ENCODE data around the gene MYO7A. TPM values are rescaled to one million over a fixed set of nuclear protein-coding genes. Genes with fewer than 3 reads are reported as not detected.

Gene MYO7A
- total and polyA plus RNA-seq, 9 donors = 3.1 to 18.7 (median 6.5) TPM

DNA sequence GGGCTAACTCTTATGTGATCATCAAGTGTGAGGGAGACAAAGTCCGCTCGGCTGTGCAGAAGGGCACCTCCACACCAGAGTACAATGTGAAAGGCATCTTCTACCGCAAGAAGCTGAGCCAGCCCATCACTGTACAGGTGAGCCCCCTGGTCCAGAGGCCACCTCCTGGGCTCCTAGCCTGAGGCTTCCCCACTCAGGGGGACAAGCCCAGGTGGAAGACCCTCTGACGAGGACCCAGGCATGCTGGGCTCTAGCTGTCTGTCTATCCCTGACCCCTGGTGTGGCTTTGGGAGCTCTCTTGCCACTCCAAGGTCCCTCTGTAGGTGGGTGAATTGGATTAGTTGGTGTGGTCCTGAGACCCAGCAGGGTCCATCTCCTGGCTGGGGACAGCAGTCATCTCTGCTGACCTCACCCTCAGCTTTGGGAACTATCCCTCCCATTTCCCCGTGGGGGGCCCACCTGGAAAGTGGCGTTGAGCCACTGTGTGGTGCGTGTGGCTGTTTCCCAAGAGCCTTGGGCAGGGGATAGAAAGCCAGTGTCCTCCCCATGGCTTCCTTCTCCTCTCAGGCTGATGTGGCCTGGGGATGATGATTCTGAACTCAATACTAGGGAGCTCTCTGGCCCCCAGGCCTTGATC is 5.4 kb upstream of the MYO7A start:
- WGBS, 3 donors = 83 to 92% (median 86%) methylated on average over 7 of the region's 7 CpGs
- H3K36me3 ChIP-seq = no peaks in the 10 kb centered on the region
- H3K9me3 ChIP-seq = no peaks in the 10 kb centered on the region
- intact Hi-C loops (cut with DNase I) = loop anchor here in 2 of 4 donors (10.0 kb wide), 3 partner anchors 352 to 432 kb away; partner anchors contain the start of gene PAK1 (in 1 of the 2)
- H3K4me3 ChIP-seq = no peak overlapping the region
- no peak overlapping the region for H3K27ac ChIP-seq
- DNase-seq = no peak
- TF ChIP-seq, protein P1, sequence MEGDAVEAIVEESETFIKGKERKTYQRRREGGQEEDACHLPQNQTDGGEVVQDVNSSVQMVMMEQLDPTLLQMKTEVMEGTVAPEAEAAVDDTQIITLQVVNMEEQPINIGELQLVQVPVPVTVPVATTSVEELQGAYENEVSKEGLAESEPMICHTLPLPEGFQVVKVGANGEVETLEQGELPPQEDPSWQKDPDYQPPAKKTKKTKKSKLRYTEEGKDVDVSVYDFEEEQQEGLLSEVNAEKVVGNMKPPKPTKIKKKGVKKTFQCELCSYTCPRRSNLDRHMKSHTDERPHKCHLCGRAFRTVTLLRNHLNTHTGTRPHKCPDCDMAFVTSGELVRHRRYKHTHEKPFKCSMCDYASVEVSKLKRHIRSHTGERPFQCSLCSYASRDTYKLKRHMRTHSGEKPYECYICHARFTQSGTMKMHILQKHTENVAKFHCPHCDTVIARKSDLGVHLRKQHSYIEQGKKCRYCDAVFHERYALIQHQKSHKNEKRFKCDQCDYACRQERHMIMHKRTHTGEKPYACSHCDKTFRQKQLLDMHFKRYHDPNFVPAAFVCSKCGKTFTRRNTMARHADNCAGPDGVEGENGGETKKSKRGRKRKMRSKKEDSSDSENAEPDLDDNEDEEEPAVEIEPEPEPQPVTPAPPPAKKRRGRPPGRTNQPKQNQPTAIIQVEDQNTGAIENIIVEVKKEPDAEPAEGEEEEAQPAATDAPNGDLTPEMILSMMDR (IDR thresholded peaks at IDR 0.05) = no peak
- TF ChIP-seq POLR2A (IDR thresholded peaks at IDR 0.05) (no peak), EP300 (IDR thresholded peaks at IDR 0.05) (no peak)
- no peaks in the 10 kb centered on the region for H3K27me3 ChIP-seq
- peaks cover 3% of the 10 kb centered on the region for H3K4me1 ChIP-seq (ENCODE audit: insufficient read depth)

DNA sequence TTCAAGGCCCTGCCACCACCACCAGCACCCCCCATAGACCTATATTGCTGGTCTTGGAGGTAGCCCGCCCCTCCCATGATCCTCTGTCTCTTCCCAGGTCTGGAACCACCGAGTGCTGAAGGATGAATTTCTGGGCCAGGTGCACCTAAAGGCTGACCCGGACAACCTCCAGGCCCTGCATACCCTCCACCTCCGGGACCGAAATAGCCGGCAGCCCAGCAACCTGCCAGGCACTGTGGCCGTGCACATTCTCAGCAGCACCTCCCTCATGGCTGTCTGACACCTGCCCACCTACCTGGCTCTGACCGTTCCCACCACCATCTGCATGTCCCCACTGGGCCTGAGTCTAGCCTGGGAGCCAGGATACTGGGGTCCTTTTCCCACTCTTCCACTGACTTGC is 4.5 kb upstream of the MYO7A start:
- WGBS, 3 donors = 87 to 88% (median 87%) methylated on average over 6 to 8 of the region's 8 CpGs
- Histone ChIP-seq H3K4me1 (ENCODE audit: insufficient read depth) (peaks cover 8% of the 10 kb centered on the region), H3K27ac (no peak overlapping the region), H3K9me3 (no peaks in the 10 kb centered on the region), H3K36me3 (no peaks in the 10 kb centered on the region), H3K27me3 (no peaks in the 10 kb centered on the region), H3K4me3 (no peak overlapping the region)
- no peak for TF ChIP-seq POLR2A (IDR thresholded peaks at IDR 0.05)
- TF ChIP-seq, protein P1 (IDR thresholded peaks at IDR 0.05) = no peak
- no peak for TF ChIP-seq EP300 (IDR thresholded peaks at IDR 0.05)
- intact Hi-C loops (cut with DNase I) = loop anchor here in 2 of 4 donors (10.0 kb wide), 3 partner anchors 351 to 431 kb away; partner anchors contain the start of gene PAK1 (in 1 of the 2)
- no peak for DNase-seq

DNA sequence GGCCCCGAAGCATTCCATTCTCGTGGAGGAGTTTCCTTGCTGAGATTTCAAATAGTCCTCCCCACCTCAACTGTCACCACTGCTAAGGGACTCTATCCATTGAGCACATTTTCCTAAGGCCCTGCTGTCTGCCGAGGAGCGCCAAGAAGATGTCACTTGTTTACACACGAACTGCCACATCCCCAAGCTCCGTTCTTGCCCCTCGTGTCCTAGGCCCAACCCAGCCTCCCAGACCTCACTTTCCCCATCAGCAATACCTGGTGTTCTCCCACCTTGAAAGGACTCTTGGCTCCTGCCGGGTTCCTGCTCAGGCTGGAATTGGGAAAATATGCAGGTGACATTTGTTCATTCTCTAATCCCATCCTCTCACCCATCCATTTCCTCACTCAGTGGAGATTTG is 4.0 kb upstream of the MYO7A start:
- 77 to 83% (median 81%) methylated on average over 8 of the region's 8 CpGs for whole genome bisulfite sequencing, 3 donors
- Histone ChIP-seq H3K9me3 (no peaks in the 10 kb centered on the region), H3K27ac (no peak overlapping the region), H3K4me1 (ENCODE audit: insufficient read depth) (peaks cover 8% of the 10 kb centered on the region), H3K27me3 (no peaks in the 10 kb centered on the region), H3K36me3 (no peaks in the 10 kb centered on the region), H3K4me3 (no peak overlapping the region)
- DNase-seq = no peak
- TF ChIP-seq EP300 (IDR thresholded peaks at IDR 0.05) = no peak
- no peak for TF ChIP-seq POLR2A (IDR thresholded peaks at IDR 0.05)
- TF ChIP-seq, protein P1 (IDR thresholded peaks at IDR 0.05) = no peak
- intact Hi-C loops (cut with DNase I) = loop anchor here in 2 of 4 donors (10.0 kb wide), 3 partner anchors 351 to 431 kb away; partner anchors contain the start of gene PAK1 (in 1 of the 2)

DNA sequence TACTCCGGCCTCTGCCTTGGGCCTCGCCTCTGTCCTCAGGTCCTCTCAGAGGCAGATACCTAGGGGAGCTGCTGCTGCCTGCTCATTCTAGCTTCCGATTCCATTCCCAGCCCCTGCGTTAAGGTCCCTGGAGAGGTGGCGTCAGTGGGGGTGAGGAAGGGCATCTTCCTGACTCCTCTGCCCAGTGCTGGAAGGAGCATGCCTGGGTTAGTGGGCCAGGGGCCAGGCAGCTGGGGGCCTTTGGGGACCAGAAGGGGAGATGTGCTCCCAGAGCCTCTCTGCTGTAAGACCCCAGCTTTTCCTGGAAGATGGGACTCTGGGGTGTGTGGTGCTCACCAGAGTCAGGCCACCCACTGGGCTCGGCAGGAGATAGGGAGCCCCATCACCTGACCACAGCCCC is 3.6 kb upstream of the MYO7A start:
- intact Hi-C loops (cut with DNase I) = loop anchor here in 2 of 4 donors (10.0 kb wide), 3 partner anchors 350 to 430 kb away; partner anchors contain the start of gene PAK1 (in 1 of the 2)
- 86 to 91% (median 87%) methylated on average over 6 of the region's 6 CpGs for WGBS, 3 donors
- H3K27ac ChIP-seq = no peak overlapping the region

More for the DNA sequence above, 3.6 kb upstream of the MYO7A start:
- no peaks in the 10 kb centered on the region for H3K9me3 ChIP-seq
- no peak overlapping the region for H3K4me3 ChIP-seq
- no peak for TF ChIP-seq EP300 (IDR thresholded peaks at IDR 0.05)
- TF ChIP-seq, protein P1 (IDR thresholded peaks at IDR 0.05) = no peak
- no peak for TF ChIP-seq POLR2A (IDR thresholded peaks at IDR 0.05)
- no peaks in the 10 kb centered on the region for H3K36me3 ChIP-seq
- peaks cover 8% of the 10 kb centered on the region for H3K4me1 ChIP-seq (ENCODE audit: insufficient read depth)
- H3K27me3 ChIP-seq = no peaks in the 10 kb centered on the region
- no peak for DNase-seq

Measured in ovary (tissue), 9 donors.